ENCODE measurements around the gene PRKAR1B. TPM values are rescaled to one million over a fixed set of nuclear protein-coding genes. Genes with fewer than 3 reads are reported as not detected.

PRKAR1B gene
- total RNA-seq, 2 donors from 2014 or later = 15.6 to 18.4 TPM

GRCh38 chr7:517774-518629, 209.1 kb downstream of the PRKAR1B start:
- ATAC-seq (ENCODE audit: insufficient number of reproducible peaks, low FRiP score, low read depth) = no peak
- Histone ChIP-seq H3K27ac (peak overlapping the region; percentile 95 to 100), H3K9me3 (no peaks in the 10 kb centered on the region), H3K36me3 (no peaks in the 10 kb centered on the region), H3K4me1 (ENCODE audit: control insufficient read depth in 1 of 2, low read depth in 2 of 2) (peaks cover 29 to 59% of the 10 kb centered on the region in 2 donors), H3K27me3 (replicated peaks; ENCODE audit: insufficient read depth) (no peaks in the 10 kb centered on the region), H3K4me3 (peak overlapping the region; percentile 100)
- no peak for DNase-seq (ENCODE audit: low spot score)
- no peak for TF ChIP-seq CTCF (IDR thresholded peaks at IDR 0.05)

- Histone ChIP-seq H3K9me3 (no peaks in the 10 kb centered on the region), H3K27me3 (replicated peaks; ENCODE audit: insufficient read depth) (no peaks in the 10 kb centered on the region), H3K4me1 (ENCODE audit: control insufficient read depth in 1 of 2, low read depth in 2 of 2) (peaks cover 35 to 60% of the 10 kb centered on the region in 2 donors), H3K4me3 (peak overlapping the region; percentile 100), H3K36me3 (peaks cover 7% of the 10 kb centered on the region), H3K27ac (peak overlapping the region; percentile 95 to 100)
- TF ChIP-seq CTCF (IDR thresholded peaks at IDR 0.05) = no peak
- ATAC-seq (ENCODE audit: insufficient number of reproducible peaks, low FRiP score, low read depth) (no peak), DNase-seq (ENCODE audit: low spot score) (no peak)
These were observed 210.2 kb downstream of the PRKAR1B start for GRCh38 chr7:516606-517456.

GRCh38 chr7:516216-516605, 210.9 kb downstream of the PRKAR1B start:
- Histone ChIP-seq H3K27me3 (replicated peaks; ENCODE audit: insufficient read depth) (no peaks in the 10 kb centered on the region), H3K4me1 (ENCODE audit: control insufficient read depth in 1 of 2, low read depth in 2 of 2) (peaks cover 31 to 60% of the 10 kb centered on the region in 2 donors), H3K36me3 (peaks cover 13% of the 10 kb centered on the region), H3K9me3 (no peaks in the 10 kb centered on the region), H3K27ac (peak overlapping the region; percentile 95 to 100), H3K4me3 (peak overlapping the region; percentile 100)
- no peak for DNase-seq (ENCODE audit: low spot score)
- no peak for TF ChIP-seq CTCF (IDR thresholded peaks at IDR 0.05)
- no peak for ATAC-seq (ENCODE audit: insufficient number of reproducible peaks, low FRiP score, low read depth)

- Histone ChIP-seq H3K4me1 (ENCODE audit: control insufficient read depth in 1 of 2, low read depth in 2 of 2) (peaks cover 25 to 54% of the 10 kb centered on the region in 2 donors), H3K27ac (peak overlapping the region; percentile 95 to 100), H3K9me3 (no peaks in the 10 kb centered on the region), H3K4me3 (peak overlapping the region; percentile 100), H3K27me3 (replicated peaks; ENCODE audit: insufficient read depth) (no peaks in the 10 kb centered on the region), H3K36me3 (peaks cover 17% of the 10 kb centered on the region)
- no peak for TF ChIP-seq CTCF (IDR thresholded peaks at IDR 0.05)
- no peak for ATAC-seq (ENCODE audit: insufficient number of reproducible peaks, low FRiP score, low read depth)
- DNase-seq (ENCODE audit: low spot score) = no peak
These were observed 211.5 kb downstream of the PRKAR1B start for GRCh38 chr7:515628-516027.

Data from thoracic aorta (tissue), 2 donors.